ENCODE results near the gene EFNA5. TPM values are rescaled to one million over a fixed set of nuclear protein-coding genes. Genes with fewer than 3 reads are reported as not detected.

The EFNA5 gene
- total and polyA plus RNA-seq, 10 of the 15 experiments (the other 5 are each of a cell fraction or from before 2014, with no cell fraction given) = 0.19 to 12.6 (median 3.9) TPM

GRCh38 chr5:107548477-107548876 lies 122.3 kb downstream of the EFNA5 start:
- ChIA-PET CTCF (interaction anchor here (1.4 kb wide), 1 partner anchor 9 kb away, joined by 4 read pairs; no protein-coding TSS in a partner anchor), SMC1A (ENCODE audit: uncharacterized antibody, unreplicated experiment) (interaction anchor here (1.1 to 1.7 kb wide), 2 partner anchors 9 to 25 kb away, joined by 4 to 5 read pairs; no protein-coding TSS in a partner anchor), RAD21 (ENCODE audit: unreplicated experiment) (interaction anchor here (0.6 kb wide), 1 partner anchor 22 kb away, joined by 3 read pairs; no protein-coding TSS in a partner anchor), POLR2A (interaction anchor here (1.0 kb wide), 1 partner anchor 17 kb away, joined by 5 read pairs; no protein-coding TSS in a partner anchor)
- no peaks in the 10 kb centered on the region for H4K20me1 ChIP-seq (ENCODE audit: control insufficient read depth, insufficient read depth)
- no peaks in the 10 kb centered on the region for H3K9me3 ChIP-seq (replicated peaks; ENCODE audit: control insufficient read depth, insufficient read depth, low read length)
- WGBS (ENCODE audit: insufficient coverage, insufficient replicate concordance, low lambda C conversion rate, missing lambda C conversion rate) = 65% methylated on average over 4 of the region's 4 CpGs
- no TSS peak for BruUV-seq (replicated peaks)
- FAIRE-seq (no peak), DNase-seq (ENCODE audit: low read depth, low spot score) (no peak), ATAC-seq (no peak; the same call in 2 of the 3 replicates)
- intact Hi-C loops (cut with micrococcal nuclease; ENCODE audit: unreplicated experiment) (no loop called here), in situ Hi-C loops (cut with MboI) (no loop called here)
- peaks cover 2% of the 10 kb centered on the region for H3K79me2 ChIP-seq (ENCODE audit: control insufficient read depth, insufficient read depth, low read length)
- H3K9ac ChIP-seq (ENCODE audit: control insufficient read depth, insufficient read depth, low read length) = no peak overlapping the region
- no peak overlapping the region for H3K4me3 ChIP-seq
- no peak overlapping the region for H3K27ac ChIP-seq (ENCODE audit: control insufficient read depth, insufficient read depth)
- H3K27me3 ChIP-seq (replicated peaks in 1 of 2; ENCODE audit: control insufficient read depth in 2 of 2, insufficient read depth in 2 of 2, low read length in 1 of 2) = no peaks in the 10 kb centered on the region
- no peaks in the 10 kb centered on the region for H3K36me3 ChIP-seq (ENCODE audit: control insufficient read depth in 2 of 2, insufficient read depth in 2 of 2, low read length in 1 of 2)
- H2AFZ ChIP-seq (ENCODE audit: control insufficient read depth, low read depth, low read length) = no peak overlapping the region
- no peak overlapping the region; the same call in 1 of the 2 replicates for H3K4me2 ChIP-seq (ENCODE audit: control insufficient read depth, insufficient read depth)
- no peak for TF ChIP-seq JUND (IDR thresholded peaks at IDR 0.05; ENCODE audit: low read depth, low read length)
- TF ChIP-seq, protein P1, sequence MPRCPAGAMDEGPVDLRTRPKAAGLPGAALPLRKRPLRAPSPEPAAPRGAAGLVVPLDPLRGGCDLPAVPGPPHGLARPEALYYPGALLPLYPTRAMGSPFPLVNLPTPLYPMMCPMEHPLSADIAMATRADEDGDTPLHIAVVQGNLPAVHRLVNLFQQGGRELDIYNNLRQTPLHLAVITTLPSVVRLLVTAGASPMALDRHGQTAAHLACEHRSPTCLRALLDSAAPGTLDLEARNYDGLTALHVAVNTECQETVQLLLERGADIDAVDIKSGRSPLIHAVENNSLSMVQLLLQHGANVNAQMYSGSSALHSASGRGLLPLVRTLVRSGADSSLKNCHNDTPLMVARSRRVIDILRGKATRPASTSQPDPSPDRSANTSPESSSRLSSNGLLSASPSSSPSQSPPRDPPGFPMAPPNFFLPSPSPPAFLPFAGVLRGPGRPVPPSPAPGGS (IDR thresholded peaks at IDR 0.05; ENCODE audit: borderline replicate concordance, insufficient read depth, low read depth, low read length, poor library complexity, severe bottlenecking) = no peak
- TF ChIP-seq USF2 (IDR thresholded peaks at IDR 0.05; ENCODE audit: borderline replicate concordance, low read depth, low read length) = no peak
- TF ChIP-seq, protein P2, sequence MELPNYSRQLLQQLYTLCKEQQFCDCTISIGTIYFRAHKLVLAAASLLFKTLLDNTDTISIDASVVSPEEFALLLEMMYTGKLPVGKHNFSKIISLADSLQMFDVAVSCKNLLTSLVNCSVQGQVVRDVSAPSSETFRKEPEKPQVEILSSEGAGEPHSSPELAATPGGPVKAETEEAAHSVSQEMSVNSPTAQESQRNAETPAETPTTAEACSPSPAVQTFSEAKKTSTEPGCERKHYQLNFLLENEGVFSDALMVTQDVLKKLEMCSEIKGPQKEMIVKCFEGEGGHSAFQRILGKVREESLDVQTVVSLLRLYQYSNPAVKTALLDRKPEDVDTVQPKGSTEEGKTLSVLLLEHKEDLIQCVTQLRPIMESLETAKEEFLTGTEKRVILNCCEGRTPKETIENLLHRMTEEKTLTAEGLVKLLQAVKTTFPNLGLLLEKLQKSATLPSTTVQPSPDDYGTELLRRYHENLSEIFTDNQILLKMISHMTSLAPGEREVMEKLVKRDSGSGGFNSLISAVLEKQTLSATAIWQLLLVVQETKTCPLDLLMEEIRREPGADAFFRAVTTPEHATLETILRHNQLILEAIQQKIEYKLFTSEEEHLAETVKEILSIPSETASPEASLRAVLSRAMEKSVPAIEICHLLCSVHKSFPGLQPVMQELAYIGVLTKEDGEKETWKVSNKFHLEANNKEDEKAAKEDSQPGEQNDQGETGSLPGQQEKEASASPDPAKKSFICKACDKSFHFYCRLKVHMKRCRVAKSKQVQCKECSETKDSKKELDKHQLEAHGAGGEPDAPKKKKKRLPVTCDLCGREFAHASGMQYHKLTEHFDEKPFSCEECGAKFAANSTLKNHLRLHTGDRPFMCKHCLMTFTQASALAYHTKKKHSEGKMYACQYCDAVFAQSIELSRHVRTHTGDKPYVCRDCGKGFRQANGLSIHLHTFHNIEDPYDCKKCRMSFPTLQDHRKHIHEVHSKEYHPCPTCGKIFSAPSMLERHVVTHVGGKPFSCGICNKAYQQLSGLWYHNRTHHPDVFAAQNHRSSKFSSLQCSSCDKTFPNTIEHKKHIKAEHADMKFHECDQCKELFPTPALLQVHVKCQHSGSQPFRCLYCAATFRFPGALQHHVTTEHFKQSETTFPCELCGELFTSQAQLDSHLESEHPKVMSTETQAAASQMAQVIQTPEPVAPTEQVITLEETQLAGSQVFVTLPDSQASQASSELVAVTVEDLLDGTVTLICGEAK (IDR thresholded peaks at IDR 0.05; ENCODE audit: borderline replicate concordance) = no peak
- TF ChIP-seq ZNF687 (IDR thresholded peaks at IDR 0.05) = no peak
- TF ChIP-seq ZZZ3 (IDR thresholded peaks at IDR 0.05; ENCODE audit: control insufficient read depth, insufficient read length, low read depth) = no peak
- TF ChIP-seq ASH2L (IDR thresholded peaks at IDR 0.05; ENCODE audit: borderline replicate concordance, low read depth) = no peak
- no peak for TF ChIP-seq POLR2A (IDR thresholded peaks at IDR 0.05; ENCODE audit: low read depth, low read length)
- no peaks in the 10 kb centered on the region for H3K4me1 ChIP-seq (ENCODE audit: control insufficient read depth, insufficient read depth, low read length)
